ENCODE data around the gene FCSK.
"Not testable (repeated sequence)": the region's sequence is repeated elsewhere in the genome, so short reads cannot be mapped to it uniquely, and the experiment has no call there.

Gene FCSK

GRCh38 chr16:70454222-70455034 lies at the start of gene FCSK:
Gene FCSK (plus strand): TSS chr16:70454595. CDS start chr16:70463191, 8,596 bp downstream.
- no peak for FAIRE-seq

- FAIRE-seq: not testable (repeated sequence)
These were observed 48.3 kb upstream of the FCSK start for GRCh38 chr16:70406104-70406503.

GRCh38 chr16:70407811-70408274 lies 46.6 kb upstream of the FCSK start:
- FAIRE-seq: no peak

GRCh38 chr16:70410734-70411133 lies 43.7 kb upstream of the FCSK start:
- no peak for FAIRE-seq

- FAIRE-seq: no peak
These were observed 42.0 kb upstream of the FCSK start for GRCh38 chr16:70412385-70412784.

GRCh38 chr16:70413572-70413971 lies 40.8 kb upstream of the FCSK start:
- not testable (repeated sequence) for FAIRE-seq

- no peak for FAIRE-seq
These were observed 37.4 kb upstream of the FCSK start for GRCh38 chr16:70416748-70417616.

GRCh38 chr16:70417661-70418060 lies 36.7 kb upstream of the FCSK start:
- FAIRE-seq: no peak

- no peak for FAIRE-seq
These were observed 36.0 kb upstream of the FCSK start for GRCh38 chr16:70418274-70418992.

- FAIRE-seq: no peak
These were observed 35.4 kb upstream of the FCSK start for GRCh38 chr16:70418993-70419318.

GRCh38 chr16:70419384-70420327 lies 34.7 kb upstream of the FCSK start:
- FAIRE-seq: no peak

- FAIRE-seq: no peak
These were observed 33.4 kb upstream of the FCSK start for GRCh38 chr16:70421014-70421413.

GRCh38 chr16:70421473-70422311 lies 32.7 kb upstream of the FCSK start:
- no peak for FAIRE-seq

- no peak for FAIRE-seq
These were observed 31.9 kb upstream of the FCSK start for GRCh38 chr16:70422543-70422942.

GRCh38 chr16:70427786-70428177 lies 26.6 kb upstream of the FCSK start:
- no peak for FAIRE-seq

- FAIRE-seq: no peak
These were observed 26.0 kb upstream of the FCSK start for GRCh38 chr16:70428178-70428998.

- no peak for FAIRE-seq
These were observed 24.3 kb upstream of the FCSK start for GRCh38 chr16:70429888-70430666.

- FAIRE-seq: no peak
These were observed 23.5 kb upstream of the FCSK start for GRCh38 chr16:70430667-70431536.

Data from colon (tissue), 2 donors.